Fibroblast of lung (primary cell): ENCODE measurements around the gene TMEM170A. TPM values are rescaled to one million over a fixed set of nuclear protein-coding genes. Genes with fewer than 3 reads are reported as not detected.
"Not testable (repeated sequence)": the region's sequence is repeated elsewhere in the genome, so short reads cannot be mapped to it uniquely, and the experiment has no call there.

Experiments used
- DNase-seq, 2 donors: peaks; one replicate each; pipeline versions ENCODE4 v3.0.0 to v3.0.0-alpha.2; 2010; ENCODE audit warnings: low read depth in 2 of 2
- H2AFZ ChIP-seq: 2 replicates; pipeline ENCODE4 v1.5.1; 2012; ENCODE audit warnings: low read length, control low read depth, inconsistent platforms
- H3K27ac ChIP-seq: 2 replicates; pipeline ENCODE4 v1.5.1; 2011; ENCODE audit warnings: low read length, control low read depth; ENCODE audit not compliant: insufficient read depth
- H3K27me3 ChIP-seq: 2 replicates; pipeline ENCODE4 v1.5.1; 2011; ENCODE audit warnings: mild to moderate bottlenecking, low read length; ENCODE audit not compliant: control insufficient read depth, insufficient read depth
- H3K36me3 ChIP-seq: 2 replicates; pipeline ENCODE4 v1.5.1; 2011; ENCODE audit warnings: low read length; ENCODE audit not compliant: control insufficient read depth, insufficient read depth
- H3K4me1 ChIP-seq: 2 replicates; pipeline ENCODE4 v1.5.1; 2011; ENCODE audit warnings: low read length; ENCODE audit not compliant: control insufficient read depth, insufficient read depth; ENCODE audit errors: extremely low read depth
- H3K4me2 ChIP-seq: 2 replicates; pipeline ENCODE4 v1.5.1; 2011; ENCODE audit warnings: low read length, control low read depth; ENCODE audit not compliant: insufficient read depth; ENCODE audit errors: extremely low read depth
- H3K4me3 ChIP-seq, 4 experiments: fragments of 200-600 bp in 1 of 4; sonication (generic) in 1 of 4; replicated peaks in 1 of 4; 2 replicates each; pipeline ENCODE4 v1.5.1; 2011 to 2016; ENCODE audit warnings: low read length in 4 of 4, low read depth in 3 of 4, mild to moderate bottlenecking in 3 of 4, control low read depth in 2 of 4, inconsistent platforms in 1 of 4, mixed read lengths in 1 of 4; ENCODE audit not compliant: insufficient read depth in 1 of 4; ENCODE audit errors: control extremely low read depth in 1 of 4
- H3K79me2 ChIP-seq: 2 replicates; pipeline ENCODE4 v1.5.1; 2012; ENCODE audit warnings: mild to moderate bottlenecking, low read length, inconsistent platforms; ENCODE audit not compliant: control insufficient read depth, insufficient read depth
- H3K9ac ChIP-seq: 2 replicates; pipeline ENCODE4 v1.5.1; 2011; ENCODE audit warnings: mild to moderate bottlenecking, low read length, control low read depth; ENCODE audit not compliant: insufficient read depth
- H3K9me3 ChIP-seq: 2 replicates; pipeline ENCODE4 v1.5.1; 2012; ENCODE audit warnings: low read depth, low read length; ENCODE audit not compliant: control insufficient read depth, insufficient read depth
- H4K20me1 ChIP-seq: 2 replicates; pipeline ENCODE4 v1.5.1; 2011; ENCODE audit warnings: low read length; ENCODE audit not compliant: control insufficient read depth, insufficient read depth; ENCODE audit errors: extremely low read depth
- CTCF ChIP-seq, 2 donors: IDR thresholded peaks in 1 of 2; conservative IDR thresholded peaks in 1 of 2; 1 replicate in 1 of 2; 2 replicates in 1 of 2; pipeline ENCODE4 v1.5.1; 2011 to 2012; ENCODE audit warnings: low read length in 2 of 2, control low read depth in 1 of 2, inconsistent platforms in 1 of 2, low read depth in 1 of 2, mild to moderate bottlenecking in 1 of 2
- EZH2 ChIP-seq: IDR thresholded peaks from 2 replicates; pipeline ENCODE4 v1.5.1; 2012; ENCODE audit warnings: low read length, control low read depth, mild to moderate bottlenecking; ENCODE audit errors: missing control alignments
- polyA plus RNA-seq, 2 donors: library from polyadenylated mRNA; depleted of rRNA in 1 of 2; stranded (reverse) in 1 of 2; unstranded in 1 of 2; fragments of >200 nt; gene quantifications; 2 replicates each; pipeline ENCODE4 v1.2.1, GENCODE V29; 2011 to 2012; ENCODE audit warnings: missing spikeins in 1 of 2
- total RNA-seq: library from RNA; depleted of rRNA; stranded (reverse); fragments of >200 nt; gene quantifications from 2 replicates; pipeline ENCODE4 v1.2.1, GENCODE V29; 2014

Gene TMEM170A
- total and polyA plus RNA-seq, 2 donors (not counting 1 experiment from before 2014, with no cell fraction given): 12.3 to 14.5 TPM

- no peak for DNase-seq
- Histone ChIP-seq H2AFZ (no peak overlapping the region), H3K4me2 (no peak overlapping the region), H3K36me3 (no peaks in the 10 kb centered on the region), H3K4me3 (no peak overlapping the region), H3K27ac (no peak overlapping the region), H4K20me1 (no peaks in the 10 kb centered on the region), H3K27me3 (no peaks in the 10 kb centered on the region), H3K79me2 (no peaks in the 10 kb centered on the region), H3K9me3 (no peaks in the 10 kb centered on the region), H3K9ac (no peak overlapping the region), H3K4me1 (no peaks in the 10 kb centered on the region)
- no peak for TF ChIP-seq EZH2
- TF ChIP-seq CTCF (conservative IDR thresholded peaks at IDR 0.05 in 1 of 2, IDR thresholded peaks at IDR 0.05 in 1 of 2; ENCODE audit: low read depth in 1 of 2, low read length in 2 of 2): no peak
Observed at GRCh38 chr16:75501359-75501758, 36.9 kb upstream of the TMEM170A start.

- H4K20me1 ChIP-seq, H3K4me2 ChIP-seq, H3K27me3 ChIP-seq, H3K9me3 ChIP-seq, DNase-seq, H2AFZ ChIP-seq, H3K4me1 ChIP-seq, H3K27ac ChIP-seq, H3K36me3 ChIP-seq, H3K9ac ChIP-seq, H3K79me2 ChIP-seq, H3K4me3 ChIP-seq: not testable (repeated sequence)
Observed at GRCh38 chr16:75498605-75499322, 34.3 kb upstream of the TMEM170A start.

GRCh38 chr16:75497558-75497957 is 33.1 kb upstream of the TMEM170A start:
- no peak overlapping the region for H2AFZ ChIP-seq
- no peaks in the 10 kb centered on the region for H3K36me3 ChIP-seq
- H3K4me2 ChIP-seq: no peak overlapping the region
- H3K27me3 ChIP-seq: peaks cover 5% of the 10 kb centered on the region
- H3K4me1 ChIP-seq: no peaks in the 10 kb centered on the region
- no peak overlapping the region for H3K4me3 ChIP-seq
- no peaks in the 10 kb centered on the region for H3K79me2 ChIP-seq
- H3K27ac ChIP-seq: no peak overlapping the region
- peak in 1 of 2 donors; percentile 36 for DNase-seq
- TF ChIP-seq CTCF (conservative IDR thresholded peaks at IDR 0.05 in 1 of 2, IDR thresholded peaks at IDR 0.05 in 1 of 2; ENCODE audit: low read depth in 1 of 2, low read length in 2 of 2) (no peak), EZH2 (no peak)
- no peak overlapping the region for H3K9ac ChIP-seq
- H3K9me3 ChIP-seq: no peaks in the 10 kb centered on the region
- H4K20me1 ChIP-seq: no peaks in the 10 kb centered on the region
